Natural killer cell (primary cell): ENCODE results near the gene FOS. TPM values are rescaled to one million over a fixed set of nuclear protein-coding genes. Genes with fewer than 3 reads are reported as not detected.
"Not testable (repeated sequence)": the region's sequence is repeated elsewhere in the genome, so short reads cannot be mapped to it uniquely, and the experiment has no call there.

Experiments used
- ATAC-seq, 3 donors: fragments of 150-1000 bp in 2 of 3; fragments of 200-7000 bp in 1 of 3; cut with Tn5 transposase; 1 replicate in 1 of 3; 2 replicates in 2 of 3; pipeline ENCODE4 v1.10.0; 2021; ENCODE audit warnings: mild to moderate bottlenecking in 2 of 3, moderate library complexity in 2 of 3
- DNase-seq, 2 donors: peaks; one replicate each; pipeline versions ENCODE4 v3.0.0 to v3.0.0-alpha.2; 2013 to 2021; ENCODE audit warnings: mixed read lengths in 1 of 2
- H3K27ac ChIP-seq: one replicate; pipeline ENCODE4 v1.5.1; 2013; ENCODE audit warnings: mild to moderate bottlenecking, low read length
- H3K27me3 ChIP-seq: one replicate; pipeline ENCODE4 v1.6.1; 2013; ENCODE audit warnings: low read length; ENCODE audit not compliant: control insufficient read depth, insufficient read depth
- H3K36me3 ChIP-seq: one replicate; pipeline ENCODE4 v1.6.1; 2013; ENCODE audit warnings: low read length; ENCODE audit not compliant: control insufficient read depth, insufficient read depth
- H3K4me1 ChIP-seq: one replicate; pipeline ENCODE4 v1.6.1; 2013; ENCODE audit warnings: low read length; ENCODE audit not compliant: control insufficient read depth, insufficient read depth
- H3K4me3 ChIP-seq: one replicate; pipeline ENCODE4 v1.5.1; 2013; ENCODE audit warnings: low read length
- H3K9me3 ChIP-seq: one replicate; pipeline ENCODE4 v1.6.1; 2013; ENCODE audit warnings: low read length; ENCODE audit not compliant: control insufficient read depth, insufficient read depth
- H3K27ac Mint-ChIP-seq, 2 donors: one replicate each; pipeline ENCODE4 v1.8.0; 2022; ENCODE audit warnings: mild to moderate bottlenecking in 2 of 2, mixed read lengths in 2 of 2, moderate library complexity in 1 of 2
- H3K27me3 Mint-ChIP-seq, 2 donors: one replicate each; pipeline ENCODE4 v1.8.0; 2022; ENCODE audit warnings: low read depth in 2 of 2, mixed read lengths in 2 of 2
- H3K36me3 Mint-ChIP-seq: one replicate; pipeline ENCODE4 v1.8.0; 2022; ENCODE audit warnings: mixed read lengths
- H3K4me1 Mint-ChIP-seq, 2 donors: one replicate each; pipeline ENCODE4 v1.8.0; 2022; ENCODE audit warnings: mixed read lengths in 2 of 2
- H3K4me3 Mint-ChIP-seq: one replicate; pipeline ENCODE4 v1.8.0; 2022; ENCODE audit warnings: mild to moderate bottlenecking, moderate library complexity, mixed read lengths
- H3K9me3 Mint-ChIP-seq, 2 donors: one replicate each; pipeline ENCODE4 v1.8.0; 2022; ENCODE audit warnings: mixed read lengths in 2 of 2
- CTCF ChIP-seq: fragments of 200-600 bp; IDR thresholded peaks from one replicate; pipeline ENCODE4 v1.8.0; 2022; ENCODE audit warnings: antibody characterized with exemption
- WGBS: methylation state at CpG from one replicate; pipeline ENCODE4 v1.1.7; 2013; ENCODE audit warnings: missing lambda C conversion rate; ENCODE audit not compliant: insufficient coverage; 5-methylcytosine and 5-hydroxymethylcytosine counted together
- intact Hi-C: fragments of 100-400 bp; cut with micrococcal nuclease; formaldehyde crosslinking; loops from one replicate; pipeline ENCODE4 v1.14.2; 2022
- total RNA-seq, 4 donors: library from RNA; stranded (reverse); fragments of 120-200 nt in 1 of 4; gene quantifications; one replicate each; pipeline versions ENCODE4 v1.2.3 to v1.2.4, GENCODE V29; 2013 to 2022

The FOS gene
- total RNA-seq, 3 donors from 2014 or later (not counting 1 experiment from before 2014, with no cell fraction given): 2,527 to 3,257 (median 3,104) TPM

- TF ChIP-seq CTCF: no peak
- no peak overlapping the region for H3K4me3 ChIP-seq
- ATAC-seq (no peak), DNase-seq (peak in 1 of 2 donors; percentile 66)
- no peaks in the 10 kb centered on the region for H3K9me3 Mint-ChIP-seq
- H3K4me3 Mint-ChIP-seq: peak overlapping the region; percentile 93
- H3K9me3 ChIP-seq: no peaks in the 10 kb centered on the region
- H3K36me3 Mint-ChIP-seq: peaks cover 7% of the 10 kb centered on the region
- peaks cover 25 to 42% of the 10 kb centered on the region in 2 donors for H3K27me3 Mint-ChIP-seq
- H3K4me1 Mint-ChIP-seq: peaks cover 48 to 57% of the 10 kb centered on the region in 2 donors
- peaks cover 34% of the 10 kb centered on the region for H3K4me1 ChIP-seq
- no peak overlapping the region for H3K27ac ChIP-seq
- intact Hi-C loops: no loop called here
- H3K36me3 ChIP-seq: peaks cover 16% of the 10 kb centered on the region
- 76% methylated on average over 3 of the region's 4 CpGs for WGBS
- H3K27ac Mint-ChIP-seq: peak overlapping the region; percentile 93 to 95
- H3K27me3 ChIP-seq: peaks cover 21% of the 10 kb centered on the region
Measured at GRCh38 chr14:75282170-75282554, 3.5 kb downstream of the FOS start.

GRCh38 chr14:75282555-75283161 is 4.0 kb downstream of the FOS start:
- H3K27ac ChIP-seq, H3K9me3 Mint-ChIP-seq, H3K36me3 Mint-ChIP-seq, H3K9me3 ChIP-seq, H3K4me3 ChIP-seq, intact Hi-C loops: not testable (repeated sequence)
- Mint-ChIP-seq H3K27ac (peak overlapping the region; percentile 93 to 95), H3K4me1 (peaks cover 45 to 52% of the 10 kb centered on the region in 2 donors), H3K27me3 (peaks cover 25 to 42% of the 10 kb centered on the region in 2 donors), H3K4me3 (peak overlapping the region; percentile 93)
- Histone ChIP-seq H3K36me3 (peaks cover 16% of the 10 kb centered on the region), H3K27me3 (peaks cover 17% of the 10 kb centered on the region), H3K4me1 (peaks cover 29% of the 10 kb centered on the region)
- DNase-seq: peak; percentile 52 to 74
- ATAC-seq: peak in 1 of 3 donors; percentile 0
- 94% methylated on average over 16 of the region's 18 CpGs for WGBS

- Histone ChIP-seq H3K4me1 (peaks cover 24% of the 10 kb centered on the region), H3K36me3 (peaks cover 16% of the 10 kb centered on the region), H3K4me3 (no peak overlapping the region), H3K27me3 (peaks cover 17% of the 10 kb centered on the region), H3K9me3 (no peaks in the 10 kb centered on the region), H3K27ac (no peak overlapping the region)
- WGBS: 59% methylated on average over 11 of the region's 13 CpGs
- TF ChIP-seq CTCF: peak; percentile 45
- Mint-ChIP-seq H3K27me3 (peaks cover 25 to 42% of the 10 kb centered on the region in 2 donors), H3K9me3 (no peaks in the 10 kb centered on the region), H3K27ac (peak overlapping the region; percentile 93 to 95), H3K36me3 (peaks cover 7% of the 10 kb centered on the region), H3K4me1 (peaks cover 39 to 46% of the 10 kb centered on the region in 2 donors), H3K4me3 (peak overlapping the region; percentile 73)
- ATAC-seq: peak; percentile 3 to 28 (median 24)
- peak; percentile 38 to 71 for DNase-seq
- intact Hi-C loops: no loop called here
Measured at GRCh38 chr14:75283162-75283832, 4.7 kb downstream of the FOS start.

GRCh38 chr14:75283833-75284563 is 5.4 kb downstream of the FOS start:
- Mint-ChIP-seq H3K27me3 (peaks cover 21 to 42% of the 10 kb centered on the region in 2 donors), H3K36me3 (peaks cover 7% of the 10 kb centered on the region), H3K9me3 (no peaks in the 10 kb centered on the region), H3K4me1 (peaks cover 33 to 39% of the 10 kb centered on the region in 2 donors), H3K27ac (peak overlapping the region; percentile 93 to 95), H3K4me3 (peak overlapping the region; percentile 73)
- H3K36me3 ChIP-seq: peaks cover 16% of the 10 kb centered on the region
- no peaks in the 10 kb centered on the region for H3K9me3 ChIP-seq
- DNase-seq (peak in 1 of 2 donors; percentile 60), ATAC-seq (peak; percentile 14 to 55 (median 22))
- WGBS: 55% methylated on average over 5 of the region's 5 CpGs
- H3K27me3 ChIP-seq: peaks cover 14% of the 10 kb centered on the region
- no peak overlapping the region for H3K4me3 ChIP-seq
- H3K4me1 ChIP-seq: peaks cover 20% of the 10 kb centered on the region
- intact Hi-C loops: no loop called here
- no peak overlapping the region for H3K27ac ChIP-seq
- TF ChIP-seq CTCF: peak; percentile 20
